Measurements from ENCODE around the gene ALDH2.

ALDH2 gene

DNA sequence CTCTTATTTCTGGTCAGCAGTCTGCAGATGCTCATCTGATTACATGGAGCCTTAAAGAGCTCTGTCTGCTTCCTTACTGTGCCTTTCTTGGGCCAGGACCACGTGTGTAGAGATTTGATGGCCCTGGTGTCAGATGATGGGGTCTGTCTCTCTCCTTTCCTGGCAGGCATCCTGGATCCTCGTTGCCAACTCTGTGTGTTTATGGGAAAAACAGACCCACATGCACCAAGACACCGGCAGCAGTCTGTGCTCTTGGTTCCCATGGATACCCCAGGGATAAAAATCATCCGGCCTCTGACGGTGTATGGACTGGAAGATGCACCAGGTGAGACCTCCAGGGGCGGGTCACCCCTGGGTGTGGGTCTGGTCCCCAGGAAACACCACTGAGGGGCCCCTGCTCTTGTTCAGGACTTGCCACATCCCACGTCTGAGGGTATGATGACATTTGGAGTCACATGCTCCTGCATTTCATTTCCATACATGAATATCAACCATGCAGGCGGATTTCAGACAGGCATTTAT, 18.5 kb upstream of the ALDH2 start:
- TF ChIP-seq MYC (IDR thresholded peaks at IDR 0.05; ENCODE audit: low read depth, low read length) (no peak), POLR2A (IDR thresholded peaks at IDR 0.05; ENCODE audit: extremely low read depth, insufficient read length) (no peak)
- TF ChIP-seq, protein P1, sequence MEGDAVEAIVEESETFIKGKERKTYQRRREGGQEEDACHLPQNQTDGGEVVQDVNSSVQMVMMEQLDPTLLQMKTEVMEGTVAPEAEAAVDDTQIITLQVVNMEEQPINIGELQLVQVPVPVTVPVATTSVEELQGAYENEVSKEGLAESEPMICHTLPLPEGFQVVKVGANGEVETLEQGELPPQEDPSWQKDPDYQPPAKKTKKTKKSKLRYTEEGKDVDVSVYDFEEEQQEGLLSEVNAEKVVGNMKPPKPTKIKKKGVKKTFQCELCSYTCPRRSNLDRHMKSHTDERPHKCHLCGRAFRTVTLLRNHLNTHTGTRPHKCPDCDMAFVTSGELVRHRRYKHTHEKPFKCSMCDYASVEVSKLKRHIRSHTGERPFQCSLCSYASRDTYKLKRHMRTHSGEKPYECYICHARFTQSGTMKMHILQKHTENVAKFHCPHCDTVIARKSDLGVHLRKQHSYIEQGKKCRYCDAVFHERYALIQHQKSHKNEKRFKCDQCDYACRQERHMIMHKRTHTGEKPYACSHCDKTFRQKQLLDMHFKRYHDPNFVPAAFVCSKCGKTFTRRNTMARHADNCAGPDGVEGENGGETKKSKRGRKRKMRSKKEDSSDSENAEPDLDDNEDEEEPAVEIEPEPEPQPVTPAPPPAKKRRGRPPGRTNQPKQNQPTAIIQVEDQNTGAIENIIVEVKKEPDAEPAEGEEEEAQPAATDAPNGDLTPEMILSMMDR (IDR thresholded peaks at IDR 0.05; ENCODE audit: low read depth, low read length): no peak
- TF ChIP-seq, protein P2, sequence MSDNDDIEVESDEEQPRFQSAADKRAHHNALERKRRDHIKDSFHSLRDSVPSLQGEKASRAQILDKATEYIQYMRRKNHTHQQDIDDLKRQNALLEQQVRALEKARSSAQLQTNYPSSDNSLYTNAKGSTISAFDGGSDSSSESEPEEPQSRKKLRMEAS (IDR thresholded peaks at IDR 0.05; ENCODE audit: low read depth, low read length): no peak
- H3K4me3 ChIP-seq (ENCODE audit: low read depth, low read length): no peak overlapping the region

DNA sequence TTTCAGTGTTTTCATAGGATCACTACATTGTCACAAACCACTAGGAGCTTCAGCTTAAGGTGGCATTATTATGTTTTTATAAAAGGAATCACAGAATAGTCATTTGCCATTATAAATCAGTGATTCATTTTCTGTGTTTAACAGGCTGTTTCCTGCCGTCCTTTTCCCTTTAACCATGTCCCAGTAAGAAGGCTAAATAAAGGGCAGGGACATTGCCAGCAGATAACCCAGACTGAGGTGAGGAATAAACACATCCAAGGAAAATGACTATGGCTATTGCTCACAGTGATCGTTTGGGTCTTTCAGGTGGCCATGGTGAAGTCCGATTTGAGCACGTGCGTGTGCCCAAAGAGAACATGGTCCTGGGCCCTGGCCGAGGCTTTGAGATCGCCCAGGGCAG, 17.9 kb upstream of the ALDH2 start:
- no peak for DNase-seq (ENCODE audit: low read depth)
- no peak overlapping the region for H3K4me3 ChIP-seq (ENCODE audit: low read depth, low read length)
- TF ChIP-seq MYC (IDR thresholded peaks at IDR 0.05; ENCODE audit: low read depth, low read length): no peak
- TF ChIP-seq POLR2A (IDR thresholded peaks at IDR 0.05; ENCODE audit: extremely low read depth, insufficient read length): no peak
- TF ChIP-seq, protein P2 (IDR thresholded peaks at IDR 0.05; ENCODE audit: low read depth, low read length): no peak
- TF ChIP-seq, protein P1 (IDR thresholded peaks at IDR 0.05; ENCODE audit: low read depth, low read length): no peak

More for the DNA sequence above, 18.5 kb upstream of the ALDH2 start:
- no peak for DNase-seq (ENCODE audit: low read depth)

DNA sequence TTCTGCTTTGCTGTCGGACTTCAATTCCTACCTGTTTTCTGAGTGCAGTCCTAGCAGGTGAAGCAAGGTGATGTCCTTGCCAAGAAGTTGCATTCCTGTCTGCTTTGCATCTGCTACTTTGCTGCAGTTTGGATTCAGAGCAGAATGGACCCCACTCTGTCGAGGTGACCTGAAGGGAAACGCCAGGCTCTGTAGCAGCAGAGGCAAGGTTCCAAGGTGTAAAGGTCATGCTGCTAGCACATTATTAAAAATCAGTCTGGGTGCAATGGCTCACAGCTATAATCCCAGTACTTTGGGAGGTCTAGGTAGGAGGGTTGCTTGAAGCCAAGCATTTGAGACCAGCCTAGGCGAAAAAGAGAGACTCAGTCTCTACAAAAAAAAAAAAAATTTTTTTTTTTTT, 17.3 kb upstream of the ALDH2 start:
- H3K4me3 ChIP-seq (ENCODE audit: low read depth, low read length): no peak overlapping the region
- no peak for DNase-seq (ENCODE audit: low read depth)
- TF ChIP-seq, protein P1 (IDR thresholded peaks at IDR 0.05; ENCODE audit: low read depth, low read length): no peak
- TF ChIP-seq POLR2A (IDR thresholded peaks at IDR 0.05; ENCODE audit: extremely low read depth, insufficient read length) (no peak), MYC (IDR thresholded peaks at IDR 0.05; ENCODE audit: low read depth, low read length) (no peak)
- TF ChIP-seq, protein P2 (IDR thresholded peaks at IDR 0.05; ENCODE audit: low read depth, low read length): no peak

DNA sequence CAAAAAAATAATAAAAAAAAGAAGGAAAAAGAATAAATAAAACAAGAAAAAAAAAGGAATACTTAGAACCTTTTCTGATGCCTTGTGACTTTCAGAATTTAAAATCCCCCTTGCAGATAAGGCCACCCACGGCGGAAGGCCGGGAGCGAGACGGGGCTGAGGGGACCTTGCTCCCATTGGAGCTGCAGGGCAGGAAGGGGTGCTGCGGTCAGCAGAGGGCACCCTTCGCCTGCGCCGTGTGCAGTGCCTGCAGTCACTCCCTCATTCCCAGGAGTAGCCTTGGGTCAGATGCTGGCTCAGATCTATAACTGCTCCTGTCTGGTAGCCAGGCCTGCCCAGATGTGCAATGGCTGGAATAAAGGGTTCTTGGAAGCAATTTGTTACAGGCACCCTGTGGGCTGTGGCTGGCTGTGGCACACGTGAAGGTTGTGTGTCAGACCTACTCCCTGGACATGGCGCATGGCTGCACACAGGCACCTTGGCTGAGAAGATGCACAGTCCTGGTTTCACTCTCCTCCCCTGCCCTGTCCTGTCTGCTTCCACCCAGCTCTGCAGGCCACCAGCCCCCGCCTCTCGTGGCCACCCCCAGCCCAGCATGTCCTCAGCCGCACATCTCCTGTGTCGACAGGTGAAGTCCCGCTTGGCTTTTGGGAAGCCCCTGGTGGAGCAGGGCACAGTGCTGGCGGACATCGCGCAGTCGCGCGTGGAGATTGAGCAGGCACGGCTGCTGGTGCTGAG, 13.4 kb upstream of the ALDH2 start:
- DNase-seq (ENCODE audit: low read depth): peak; percentile 85
- TF ChIP-seq, protein P2 (IDR thresholded peaks at IDR 0.05; ENCODE audit: low read depth, low read length): peak; percentile 38; the same call in 1 of the 2 replicates
- TF ChIP-seq POLR2A (IDR thresholded peaks at IDR 0.05; ENCODE audit: extremely low read depth, insufficient read length) (no peak), MYC (IDR thresholded peaks at IDR 0.05; ENCODE audit: low read depth, low read length) (0 out of 2 replicates have a peak, but pooled peaks have one; percentile 27)
- TF ChIP-seq, protein P1 (IDR thresholded peaks at IDR 0.05; ENCODE audit: low read depth, low read length): peak; percentile 98
- H3K4me3 ChIP-seq (ENCODE audit: low read depth, low read length): no peak overlapping the region

DNA sequence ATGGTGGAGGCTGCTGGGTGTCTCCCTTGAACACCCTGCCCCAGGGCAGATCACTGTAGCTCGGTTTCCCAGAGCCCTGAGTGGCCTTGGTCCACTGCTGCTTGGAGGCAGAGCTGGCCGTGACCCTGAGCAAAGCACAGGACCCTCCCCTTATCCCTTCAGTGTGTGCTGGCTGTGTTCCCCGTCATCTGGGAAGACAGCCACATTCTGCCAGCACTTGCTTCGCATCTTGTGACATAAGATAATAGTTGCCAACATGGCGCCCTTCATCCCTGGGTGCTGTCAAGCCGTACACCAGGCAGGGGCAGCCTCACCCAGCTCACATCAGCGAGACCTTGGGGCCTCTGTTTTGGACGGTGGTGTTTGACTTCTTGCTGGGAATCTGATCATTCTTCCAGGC, 12.1 kb upstream of the ALDH2 start:
- TF ChIP-seq, protein P2 (IDR thresholded peaks at IDR 0.05; ENCODE audit: low read depth, low read length): no peak
- no peak for TF ChIP-seq MYC (IDR thresholded peaks at IDR 0.05; ENCODE audit: low read depth, low read length)
- no peak for TF ChIP-seq POLR2A (IDR thresholded peaks at IDR 0.05; ENCODE audit: extremely low read depth, insufficient read length)
- TF ChIP-seq, protein P1 (IDR thresholded peaks at IDR 0.05; ENCODE audit: low read depth, low read length): no peak
- peak; percentile 3 for DNase-seq (ENCODE audit: low read depth)
- no peak overlapping the region for H3K4me3 ChIP-seq (ENCODE audit: low read depth, low read length)

All from NB4 (cell line).